Globus pallidus (tissue), 1 donor: ENCODE data around the gene KIF18B.

Source experiments
- DNase-seq: peaks from one replicate; pipeline ENCODE4 v3.0.0-alpha.2; 2015; ENCODE audit warnings: low spot score

KIF18B gene

DNA sequence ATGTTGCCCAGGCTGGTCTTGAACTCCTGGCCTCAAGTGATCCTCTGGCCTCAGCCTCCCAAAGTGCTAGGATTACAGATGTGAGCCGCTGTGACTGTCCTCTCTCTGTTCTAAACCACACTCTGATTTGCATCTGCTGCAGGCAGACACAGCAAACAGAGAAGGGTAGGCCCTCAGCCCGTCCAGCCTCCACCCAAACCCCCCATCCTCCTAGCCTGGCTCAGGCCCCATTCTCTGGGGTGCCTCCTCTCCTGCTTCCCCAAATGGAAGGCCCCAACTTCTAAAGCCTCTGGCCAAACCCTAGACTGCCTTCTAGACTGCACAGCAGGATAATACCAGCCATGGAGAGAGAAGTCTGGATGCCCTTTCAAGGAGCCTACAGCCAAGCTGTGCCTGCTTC, 28.2 kb downstream of the KIF18B start:
- no peak for DNase-seq

DNA sequence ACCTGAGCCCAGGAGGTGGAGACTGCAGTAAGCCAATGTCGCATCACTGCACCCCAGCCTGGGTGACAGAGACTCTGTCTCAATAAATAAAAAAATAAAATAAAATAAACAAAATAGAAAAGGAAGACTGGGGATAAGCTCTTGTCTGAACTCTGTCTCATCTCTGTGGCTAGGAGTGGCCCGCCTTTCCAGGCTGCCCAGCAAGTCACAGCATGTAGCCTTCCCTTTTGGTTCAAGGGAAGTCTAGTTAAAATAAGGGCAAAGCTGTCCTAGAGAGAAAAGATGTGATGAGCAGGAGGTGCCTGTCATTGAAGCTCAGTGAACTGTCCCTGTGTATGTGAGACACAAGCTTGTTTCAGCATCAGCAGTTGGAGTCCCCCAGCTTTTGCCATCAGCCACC, 29.6 kb downstream of the KIF18B start:
- no peak for DNase-seq

DNA sequence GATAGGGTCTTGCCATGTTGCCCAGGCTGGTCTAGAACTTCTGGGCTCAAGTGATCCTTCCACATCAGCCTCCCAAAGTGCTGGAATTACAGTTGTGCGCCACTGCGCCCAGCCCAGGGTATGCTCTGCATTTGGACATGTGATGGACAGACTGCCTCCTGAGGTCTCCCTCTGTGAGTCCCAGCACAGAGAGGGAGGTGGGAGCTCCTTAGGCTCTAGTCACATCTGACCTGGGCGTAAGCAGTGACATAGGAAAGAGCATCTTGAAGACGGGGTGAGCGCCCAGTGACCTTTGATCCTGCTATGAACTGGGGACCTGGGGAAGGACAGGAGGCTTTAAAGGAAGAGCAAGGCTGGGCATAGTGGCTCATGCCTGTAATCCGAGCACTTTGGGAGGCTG, 30.1 kb downstream of the KIF18B start:
- no peak for DNase-seq

DNA sequence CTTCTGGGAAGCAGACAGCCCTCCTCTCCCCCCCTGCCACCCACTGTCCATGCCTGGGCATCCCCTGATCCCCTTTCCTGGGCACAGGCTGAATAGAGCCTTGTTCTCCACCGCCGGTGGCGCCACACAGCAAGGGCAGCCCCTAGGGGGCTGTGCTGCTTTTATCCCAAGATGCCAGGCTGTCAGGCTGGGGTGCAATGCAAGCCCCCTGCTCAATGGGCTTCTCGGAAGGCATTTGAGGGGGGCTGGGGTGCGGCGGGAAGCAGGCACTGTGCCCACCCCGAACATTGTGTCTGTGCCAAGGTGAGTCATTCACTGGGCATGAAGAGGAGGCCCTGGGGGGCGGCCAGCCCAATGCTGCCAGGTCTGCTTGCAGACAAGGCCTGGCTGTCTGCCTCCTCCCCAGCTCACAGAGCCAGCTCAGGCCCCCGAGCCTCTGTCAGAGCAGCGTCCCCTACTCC, 30.8 kb downstream of the KIF18B start:
- DNase-seq: peak; percentile 82

DNA sequence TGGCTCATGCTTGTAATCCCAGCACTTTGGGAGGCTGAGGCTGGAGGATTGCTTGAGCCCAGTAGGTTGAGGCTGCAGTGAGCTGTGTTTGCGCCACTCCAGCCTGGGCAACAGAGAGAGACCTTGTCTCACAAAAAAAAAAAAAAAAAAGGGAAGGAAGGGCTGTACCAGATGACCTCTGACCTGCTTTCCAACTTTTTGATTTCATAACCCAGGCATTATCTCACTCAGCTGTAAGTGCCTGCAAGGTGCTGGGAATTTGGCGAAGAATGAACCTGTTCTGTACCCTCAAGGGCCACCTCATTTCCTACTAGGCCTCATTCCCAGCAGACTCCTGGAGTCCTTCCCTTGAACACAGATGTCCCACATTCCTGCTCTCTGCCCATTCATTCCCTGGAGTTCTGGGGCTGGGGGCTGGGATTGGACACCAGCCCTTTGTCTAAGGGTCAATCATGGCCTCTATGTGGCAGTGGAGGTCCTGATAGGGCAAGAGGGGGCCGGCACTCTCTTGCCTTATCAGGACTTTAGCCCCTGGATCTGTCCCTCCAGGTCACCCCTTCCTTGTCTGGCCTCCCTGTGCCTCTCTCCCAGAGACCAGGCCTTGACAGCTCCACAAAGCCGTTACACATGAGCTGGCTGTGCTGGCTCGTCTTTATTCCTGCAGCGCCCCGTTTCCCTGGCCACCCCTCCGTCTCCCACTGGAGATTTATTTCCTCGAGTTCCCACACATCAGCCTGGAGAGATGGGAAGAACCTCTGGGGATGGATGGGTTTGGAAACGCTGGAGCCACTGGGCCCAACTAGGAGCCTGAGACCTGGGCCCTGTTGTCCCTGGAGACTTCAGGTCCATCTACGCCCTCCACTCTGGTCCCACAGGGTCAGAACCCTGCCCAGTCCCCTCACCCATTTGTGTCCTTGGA, 31.5 kb downstream of the KIF18B start:
- no peak for DNase-seq

DNA sequence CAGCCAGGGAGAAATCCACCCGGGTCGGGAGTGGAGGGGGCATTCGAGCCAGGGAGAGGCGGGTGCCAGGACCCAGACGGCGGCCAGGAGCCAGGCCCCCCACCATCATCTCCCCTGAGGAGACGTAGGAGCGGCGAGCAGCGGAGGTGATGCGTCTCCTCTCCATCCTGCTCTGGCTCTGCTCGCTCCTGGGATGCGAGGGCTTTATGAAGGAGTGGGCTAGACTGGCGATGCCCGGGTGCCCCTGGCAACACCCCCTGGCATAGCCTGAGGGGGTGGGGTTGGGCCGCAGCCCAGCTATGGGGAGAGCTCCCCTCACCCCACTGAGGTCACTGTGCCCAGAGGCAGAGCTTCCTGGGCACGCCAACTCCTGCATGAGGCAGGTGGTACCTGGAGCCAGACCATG, 32.2 kb downstream of the KIF18B start, which contains the start of gene GFAP:
TSS of gene GFAP (minus strand) at position 180 of the 406 bp plus-strand sequence. CDS start at position 166, 14 bp downstream.
- DNase-seq: peak; percentile 61

DNA sequence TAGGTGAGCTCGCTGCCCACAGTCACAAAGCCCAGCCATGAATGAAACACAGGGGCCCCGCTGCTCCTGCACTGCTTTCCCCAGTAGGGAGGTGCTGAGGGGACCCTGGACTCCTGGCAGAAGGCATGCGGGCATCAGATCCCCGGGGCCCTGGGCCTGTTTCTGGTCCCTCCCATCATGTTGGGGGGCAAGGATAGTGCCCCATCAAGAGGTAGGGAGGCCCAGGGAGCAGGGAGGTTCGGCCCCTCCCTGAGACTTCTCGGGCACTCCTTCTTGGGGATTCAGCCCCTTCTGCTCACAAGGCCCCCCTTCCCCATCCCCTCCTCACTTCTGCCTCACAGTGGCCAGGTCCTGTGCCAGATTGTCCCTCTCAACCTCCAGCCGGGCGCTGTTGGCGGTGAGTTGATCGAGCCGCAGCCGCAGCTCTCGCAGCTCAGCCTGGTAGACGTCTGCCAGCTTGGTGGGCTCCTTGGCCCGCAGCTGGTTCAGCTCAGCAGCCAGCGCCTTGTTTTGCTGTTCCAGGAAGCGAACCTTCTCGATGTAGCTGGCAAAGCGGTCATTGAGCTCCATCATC, 32.8 kb downstream of the KIF18B start:
- no peak for DNase-seq

DNA sequence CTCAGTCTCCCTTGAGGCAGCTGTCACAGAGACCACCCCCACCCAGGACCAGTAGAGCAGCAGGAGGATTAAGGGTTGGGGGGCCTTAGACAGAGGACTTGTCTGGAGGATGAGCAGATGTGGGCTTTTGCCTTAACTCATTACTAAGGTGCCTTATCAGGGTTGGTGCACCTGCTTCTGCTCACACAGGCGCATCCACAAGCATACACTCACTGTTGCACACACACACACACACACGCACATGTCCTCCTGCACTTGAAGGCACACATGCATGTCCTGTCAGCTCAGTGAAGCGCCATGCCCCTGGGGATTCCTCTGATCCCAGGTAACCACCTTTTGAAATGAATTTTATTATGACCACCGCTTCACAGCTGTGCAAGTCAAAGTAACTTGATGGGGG, 33.4 kb downstream of the KIF18B start:
- no peak for DNase-seq

DNA sequence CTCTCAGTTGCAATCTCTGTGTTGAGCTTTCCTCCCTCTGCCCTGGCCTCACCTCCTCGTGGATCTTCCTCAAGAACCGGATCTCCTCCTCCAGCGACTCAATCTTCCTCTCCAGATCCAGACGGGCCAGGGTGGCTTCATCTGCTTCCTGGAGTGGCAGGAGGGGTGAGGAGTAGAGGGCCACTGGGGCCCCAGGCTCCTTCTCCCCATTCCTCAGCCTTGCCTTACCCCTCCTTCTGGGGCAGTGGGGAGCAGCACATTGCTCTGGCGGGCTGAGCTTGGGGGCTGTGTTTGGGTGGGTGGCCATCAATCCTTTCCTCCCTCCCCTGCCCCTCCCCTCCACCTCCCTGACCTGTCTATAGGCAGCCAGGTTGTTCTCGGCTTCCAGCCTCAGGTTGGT, 33.9 kb downstream of the KIF18B start:
- no peak for DNase-seq

DNA sequence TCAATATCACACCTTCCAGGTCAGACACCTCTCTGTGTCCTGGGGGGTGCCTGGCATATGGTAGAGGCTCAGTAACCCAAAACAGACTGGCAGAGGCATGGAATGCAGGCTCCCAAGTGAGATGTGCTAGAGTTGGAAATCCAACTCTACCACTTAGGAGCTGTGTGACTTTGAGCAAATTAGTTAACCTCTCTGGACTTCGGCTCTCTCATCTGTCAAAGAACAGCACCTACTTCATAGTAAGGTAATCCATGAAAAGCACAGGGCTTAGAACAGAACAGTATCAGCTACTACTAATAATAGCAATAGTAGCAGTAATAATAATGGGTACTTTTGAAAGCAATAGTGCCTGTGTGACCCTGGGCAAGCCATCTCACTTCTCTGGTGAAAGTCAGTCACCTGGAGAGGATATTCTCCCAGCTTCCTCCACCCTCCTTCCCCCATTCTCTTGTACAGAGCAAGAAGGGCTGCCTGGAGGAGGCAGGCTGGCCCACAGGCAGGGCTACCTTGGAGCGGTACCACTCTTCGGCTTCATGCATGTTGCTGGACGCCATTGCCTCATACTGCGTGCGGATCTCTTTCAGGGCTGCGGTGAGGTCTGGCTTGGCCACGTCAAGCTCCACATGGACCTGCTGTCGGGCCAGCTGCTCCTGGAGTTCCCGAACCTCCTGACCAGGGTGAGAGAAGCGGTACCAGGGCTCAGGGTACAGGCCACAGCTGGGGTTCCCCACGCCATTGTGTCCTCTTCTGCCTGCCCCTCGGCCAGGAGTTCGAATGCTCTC, 34.6 kb downstream of the KIF18B start:
- DNase-seq: peak; percentile 58

DNA sequence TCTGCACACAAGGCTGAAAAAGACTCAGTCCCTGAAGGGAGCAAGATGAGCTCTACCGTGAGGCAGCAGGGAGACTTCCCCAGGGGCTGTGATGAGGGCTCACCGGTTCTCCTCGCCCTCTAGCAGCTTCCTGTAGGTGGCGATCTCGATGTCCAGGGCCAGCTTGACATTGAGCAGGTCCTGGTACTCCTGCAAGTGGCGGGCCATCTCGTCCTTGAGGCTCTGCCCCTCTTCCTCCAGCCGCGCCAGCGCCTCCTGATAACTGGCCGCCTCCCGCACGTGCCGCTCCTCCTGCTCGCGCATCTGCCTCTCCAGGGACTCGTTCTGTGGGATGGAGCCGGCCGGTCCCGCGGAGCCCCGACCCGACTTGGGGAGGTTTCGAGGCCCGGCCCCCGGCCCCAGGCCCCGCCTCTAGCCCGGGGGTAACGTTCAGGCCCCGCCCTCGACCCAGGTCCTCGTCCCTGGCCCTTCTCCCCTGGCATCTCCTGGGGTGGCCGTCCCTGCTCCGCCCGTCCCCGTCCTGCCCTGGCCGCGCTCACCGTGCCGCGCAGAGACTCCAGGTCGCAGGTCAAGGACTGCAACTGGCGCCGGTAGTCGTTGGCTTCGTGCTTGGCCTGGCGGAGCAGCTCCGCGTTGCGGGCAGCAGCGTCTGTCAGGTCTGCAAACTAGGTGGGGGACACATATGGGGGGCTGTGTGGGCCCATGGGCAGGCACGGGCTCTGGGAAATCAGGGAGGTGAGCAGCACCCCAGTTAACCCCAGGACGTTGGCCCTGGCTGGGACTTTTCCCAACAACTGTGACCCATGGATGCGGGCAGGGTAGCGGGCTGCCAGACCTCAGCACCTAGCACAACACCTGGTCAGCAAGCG, 36.2 kb downstream of the KIF18B start:
- DNase-seq: peak; percentile 71

DNA sequence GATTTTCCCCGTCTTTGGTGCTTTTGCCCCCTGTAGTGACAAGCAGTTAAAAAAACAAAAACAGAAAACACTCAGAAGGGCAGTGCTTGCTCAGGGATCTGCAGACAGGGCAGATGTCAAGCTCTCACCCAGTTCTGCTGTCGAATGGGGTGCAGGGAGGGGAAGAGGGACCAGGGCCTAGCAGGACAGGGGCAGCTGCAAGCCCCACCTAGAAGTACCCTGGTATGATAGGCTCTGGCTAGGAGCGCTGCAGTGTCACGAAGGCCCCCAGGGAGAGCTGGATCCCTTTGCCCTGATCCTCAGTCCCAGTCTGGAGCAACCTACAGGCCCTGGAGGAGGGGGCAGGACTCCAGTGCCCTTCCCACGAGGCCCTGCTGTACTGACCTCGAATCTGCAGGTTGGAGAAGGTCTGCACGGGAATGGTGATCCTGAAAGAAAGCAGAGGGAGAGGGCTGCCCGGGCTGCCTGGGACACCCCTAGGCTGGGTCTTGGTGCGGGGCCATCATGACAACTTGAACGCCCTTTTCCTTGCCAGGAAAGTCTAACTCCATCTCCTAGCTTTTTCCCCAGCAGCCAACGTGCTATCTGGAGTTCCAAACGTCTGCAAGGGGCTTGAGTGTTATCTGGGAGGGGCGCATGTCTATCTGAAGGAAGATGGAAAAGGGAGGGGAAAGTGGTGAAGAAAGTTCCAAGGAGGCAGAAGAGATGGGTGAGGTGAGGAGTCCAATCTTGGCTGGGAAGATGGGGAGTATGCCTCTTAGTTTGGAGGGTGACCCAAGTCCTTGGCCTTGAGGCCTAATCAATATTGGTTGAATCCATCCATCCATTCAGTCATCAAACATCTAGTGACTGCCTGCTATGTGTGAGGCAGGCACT, 37.1 kb downstream of the KIF18B start:
- DNase-seq: no peak

DNA sequence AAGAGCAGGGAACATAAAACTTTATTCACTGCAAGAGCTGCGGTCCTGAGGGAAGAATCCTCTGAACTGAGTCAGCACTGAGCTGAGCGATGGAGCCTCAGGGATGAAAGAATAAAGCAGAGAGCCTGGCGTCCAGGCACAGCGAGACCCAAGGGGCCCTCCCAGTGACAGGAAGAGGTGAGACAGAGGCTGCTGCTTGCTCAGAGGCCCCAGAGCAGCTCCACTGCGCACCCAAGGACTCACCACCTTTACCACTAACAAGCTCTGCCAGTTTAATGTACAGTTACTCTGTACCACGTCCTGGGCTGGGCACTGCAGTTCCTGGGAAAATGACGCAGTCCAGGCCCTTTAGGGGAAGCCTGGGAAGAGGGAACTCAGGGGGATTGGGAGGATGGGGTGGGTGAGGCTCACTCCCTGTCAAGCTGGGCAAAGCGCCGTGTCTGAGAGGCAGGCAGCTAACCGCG, 37.9 kb downstream of the KIF18B start:
- no peak for DNase-seq

DNA sequence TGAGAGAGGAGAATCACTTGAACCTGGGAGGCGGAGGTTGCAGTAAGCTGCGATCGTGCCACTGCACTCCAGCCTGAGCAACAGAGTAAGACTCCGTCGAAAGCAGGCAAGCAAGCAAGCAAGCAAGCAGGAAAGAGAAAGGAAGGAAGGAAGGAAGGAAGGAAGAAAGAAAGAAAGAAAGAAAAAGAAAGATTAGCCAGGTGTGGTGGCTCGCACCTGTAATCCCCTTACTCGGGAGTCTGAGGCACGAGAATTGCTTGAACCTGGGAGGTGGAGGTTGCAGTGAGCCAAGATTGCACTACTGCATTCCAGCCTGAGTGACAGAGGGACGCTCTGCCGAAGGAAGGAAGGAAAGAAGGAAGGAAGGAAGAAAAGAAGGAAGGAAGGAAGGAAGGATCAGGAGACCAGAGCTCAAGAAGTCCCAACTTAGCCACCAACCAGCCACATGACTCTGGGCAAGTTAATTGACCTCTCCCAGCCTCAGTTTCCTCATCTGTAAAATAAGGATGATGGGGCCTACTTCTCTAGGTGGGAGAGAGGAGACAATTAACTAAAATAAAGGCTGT, 38.7 kb downstream of the KIF18B start:
- DNase-seq: no peak

DNA sequence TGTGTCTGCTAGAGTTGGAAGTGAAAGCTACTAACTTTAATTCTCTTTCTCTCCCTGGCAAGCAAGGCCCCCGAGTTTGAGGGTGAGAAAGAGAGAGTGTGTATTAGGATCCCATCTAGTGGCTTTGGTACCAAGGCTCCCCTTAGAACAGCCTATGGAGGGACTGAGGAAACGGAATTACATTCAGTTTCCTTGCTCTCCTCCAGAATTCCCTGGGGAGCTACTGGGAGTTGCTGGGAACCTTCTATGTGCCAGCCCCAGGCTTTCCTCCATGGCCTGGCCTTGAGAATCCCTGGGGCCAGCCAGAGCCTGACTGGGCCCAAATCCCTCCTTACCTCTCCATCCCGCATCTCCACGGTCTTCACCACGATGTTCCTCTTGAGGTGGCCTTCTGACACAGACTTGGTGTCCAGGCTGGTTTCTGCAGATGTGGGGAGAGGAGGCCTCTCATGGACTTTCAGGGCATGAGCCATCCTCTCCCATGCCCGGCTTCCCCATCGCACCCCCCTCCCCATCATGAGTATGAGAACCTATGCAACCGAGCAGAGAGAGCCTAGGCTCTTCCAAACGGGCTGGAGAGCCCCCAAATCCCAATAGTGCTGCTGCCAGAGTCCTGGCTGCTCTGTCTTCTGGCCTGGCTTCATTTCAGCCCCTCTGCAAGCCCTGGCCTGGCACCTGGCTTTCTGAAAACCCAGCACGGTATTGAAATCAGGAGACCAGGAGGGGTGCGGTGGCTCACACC, 39.7 kb downstream of the KIF18B start:
- DNase-seq: no peak

DNA sequence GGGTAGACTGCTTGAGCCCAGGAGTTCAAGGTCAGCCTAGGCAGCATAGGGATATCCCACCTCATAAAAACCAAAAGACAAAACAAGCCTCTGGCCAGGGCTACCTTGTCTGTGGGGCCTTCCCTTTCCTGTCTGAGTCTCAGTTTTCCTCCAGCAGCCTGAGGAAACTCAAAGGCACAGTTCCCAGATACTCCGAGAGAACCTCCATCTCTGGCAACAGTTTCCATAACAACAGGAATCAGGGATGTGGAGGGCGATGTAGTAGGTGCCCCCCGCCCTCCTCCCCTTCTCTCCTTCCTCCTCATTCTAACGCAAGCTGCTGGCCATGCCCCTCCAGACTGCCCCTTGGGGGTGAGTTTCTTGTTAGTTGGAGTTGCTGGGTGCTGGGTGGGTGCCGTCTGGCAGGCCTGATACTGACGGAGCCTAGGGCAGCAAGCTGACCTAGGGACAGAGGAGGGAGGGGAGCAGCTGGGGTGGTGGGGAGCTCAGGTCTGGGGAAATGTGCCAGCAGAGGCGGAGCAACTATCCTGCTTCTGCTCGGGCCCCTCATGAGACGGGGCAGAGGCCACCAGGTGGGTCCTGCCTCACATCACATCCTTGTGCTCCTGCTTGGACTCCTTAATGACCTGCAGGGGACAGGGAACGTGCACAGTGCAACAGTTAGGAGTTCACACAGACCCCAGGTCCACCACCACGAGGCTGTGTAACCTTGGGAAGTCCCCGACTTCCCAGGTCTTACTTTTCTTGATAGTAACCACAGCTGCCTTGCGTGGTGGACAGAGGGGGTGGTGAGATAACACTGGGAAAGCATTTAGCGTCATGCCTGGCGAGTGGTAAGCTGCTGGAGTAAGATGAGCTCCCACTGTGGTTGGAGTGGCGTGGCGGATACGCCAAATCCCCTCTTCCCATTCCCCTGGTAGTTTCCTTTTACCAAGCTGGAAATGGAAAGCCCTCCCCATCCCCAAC, 40.5 kb downstream of the KIF18B start:
- no peak for DNase-seq

DNA sequence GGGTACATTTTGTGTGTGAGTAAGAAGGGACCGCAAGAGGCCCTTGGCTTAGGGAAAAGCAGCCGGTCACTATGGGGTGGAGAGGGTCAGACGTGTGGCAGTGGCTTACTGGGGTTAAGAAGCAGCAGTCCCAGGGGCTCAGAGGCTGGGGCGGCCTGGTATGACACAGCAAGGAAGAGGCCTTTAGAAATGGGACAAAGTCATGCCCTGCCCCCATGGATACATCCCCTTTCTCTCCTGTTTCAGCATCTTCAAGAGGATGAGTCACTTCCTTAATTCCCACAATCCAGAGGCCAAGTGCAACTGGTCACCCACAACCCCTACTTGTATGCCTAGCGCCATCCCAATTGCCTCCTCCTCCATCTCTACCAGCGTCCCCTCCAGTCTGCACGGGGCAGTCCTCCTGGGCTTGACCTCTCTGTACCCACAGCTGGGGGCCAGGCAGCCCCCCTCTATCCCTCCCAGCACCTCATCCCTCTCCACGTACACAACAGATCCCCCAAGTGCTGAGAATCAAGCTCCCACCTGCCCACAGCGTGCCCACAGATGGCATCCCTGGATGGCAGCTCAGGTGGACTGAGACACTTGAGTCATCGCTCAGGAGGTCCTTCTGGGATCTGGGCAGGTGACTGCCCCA, 41.4 kb downstream of the KIF18B start:
- DNase-seq: no peak
